ENCODE results near the gene FRRS1L. TPM values are rescaled to one million over a fixed set of nuclear protein-coding genes. Genes with fewer than 3 reads are reported as not detected.

FRRS1L gene
- total and polyA plus RNA-seq, 2 of the 13 experiments (the other 11 are each of a cell fraction or from before 2014, with no cell fraction given), result 0.02 to 0.03 TPM

- peak; percentile 58 for TF ChIP-seq ZBTB43 (CRISPR knock-in tag; conservative IDR thresholded peaks at IDR 0.05)
Observed at GRCh38 chr9:109182550-109182939, 15.5 kb upstream of the FRRS1L start (continued).

- POLR2A ChIA-PET, result no interaction called here
- intact Hi-C loops (cut with micrococcal nuclease; ENCODE audit: unreplicated experiment), result loop anchor here (5.0 kb wide), 3 partner anchors 59 to 166 kb away; no protein-coding TSS in a partner anchor
- FAIRE-seq, result no peak
- Histone ChIP-seq H3K27ac (ENCODE audit: extremely low read length, insufficient read depth, low read length) (no peak overlapping the region), H3K4me3 (replicated peaks in 1 of 3; ENCODE audit: insufficient read depth in 1 of 3, low read depth in 2 of 3, low read length in 3 of 3) (no peak overlapping the region), H3K9me3 (ENCODE audit: low read length) (no peaks in the 10 kb centered on the region), H2AFZ (ENCODE audit: low read length) (no peak overlapping the region), H3K79me2 (ENCODE audit: insufficient read depth, low read length) (no peaks in the 10 kb centered on the region), H3K27me3 (ENCODE audit: control insufficient read depth in 1 of 2, insufficient read depth in 2 of 2, low read length in 2 of 2) (0 out of 5 replicates have a peak, but pooled peaks cover 0 to 2% of the 10 kb centered on the region in 2 experiments), H3K4me2 (ENCODE audit: low read depth, low read length) (no peak overlapping the region), H3K36me3 (replicated peaks in 1 of 2; ENCODE audit: control insufficient read depth in 1 of 2, insufficient read depth in 2 of 2, low read length in 2 of 2) (no peaks in the 10 kb centered on the region), H3K4me1 (ENCODE audit: insufficient read depth, low read length) (peaks cover 44% of the 10 kb centered on the region), H3K9ac (ENCODE audit: insufficient read depth, low read depth, low read length) (no peak overlapping the region), H4K20me1 (ENCODE audit: insufficient read depth, low read length) (no peaks in the 10 kb centered on the region)
- no peak for TF ChIP-seq ZNF792 (CRISPR knock-in tag; IDR thresholded peaks at IDR 0.05)
- no peak for TF ChIP-seq ZBTB25 (CRISPR knock-in tag; IDR thresholded peaks at IDR 0.05)
- TF ChIP-seq PHF21A (CRISPR knock-in tag; IDR thresholded peaks at IDR 0.05), result no peak
- no peak for TF ChIP-seq MED8 (CRISPR knock-in tag; IDR thresholded peaks at IDR 0.05; ENCODE audit: insufficient replicate concordance)
- TF ChIP-seq ZNF317 (CRISPR knock-in tag; IDR thresholded peaks at IDR 0.05), result no peak
- TF ChIP-seq ZSCAN25 (CRISPR knock-in tag; IDR thresholded peaks at IDR 0.05), result no peak
- no peak for TF ChIP-seq ZNF552 (CRISPR knock-in tag; IDR thresholded peaks at IDR 0.05; ENCODE audit: borderline replicate concordance)
- no peak for TF ChIP-seq ZNF263 (CRISPR knock-in tag; IDR thresholded peaks at IDR 0.05)
- no peak for TF ChIP-seq TCF12 (IDR thresholded peaks at IDR 0.05)
- TF ChIP-seq TCF12 (CRISPR knock-in tag; IDR thresholded peaks at IDR 0.05), result no peak
- TF ChIP-seq HNF4A (CRISPR knock-in tag; IDR thresholded peaks at IDR 0.05), result no peak
- no peak for TF ChIP-seq MYC (CRISPR knock-in tag; IDR thresholded peaks at IDR 0.05; ENCODE audit: borderline replicate concordance)
- TF ChIP-seq ZFYVE20 (CRISPR knock-in tag; IDR thresholded peaks at IDR 0.05; ENCODE audit: borderline replicate concordance, low read depth), result no peak
- TF ChIP-seq ZNF883 (CRISPR knock-in tag; IDR thresholded peaks at IDR 0.05; ENCODE audit: not compliant biosample characterization), result no peak
- DNase-seq (ENCODE audit: low spot score), result no peak
- in situ Hi-C loops (cut with HindIII; ENCODE audit: extremely low pct_ligation_motif_present, low pct_unique_long_range_greater_than_20kb), result loop anchor here (25.0 kb wide), 1 partner anchor 331 kb away; no protein-coding TSS in a partner anchor
- CTCF ChIA-PET (ENCODE audit: low intra/inter-chr PET ratio, low total read pairs), result no interaction called here
- no TSS peak for BruUV-seq (replicated peaks)
- no peak for ATAC-seq
- 78% methylated on average over 1 of the region's 1 CpG for WGBS (ENCODE audit: low lambda C conversion rate)
Observed at GRCh38 chr9:109181284-109181683, 14.2 kb upstream of the FRRS1L start.

Data from HepG2 (cell line).